HG03558 (cell line): ENCODE data around the gene KCNIP3.

Experiments used
- ATAC-seq: cut with Tn5 transposase; IDR thresholded peaks from one replicate; pipeline ENCODE4 v1.9.1; 2021; ENCODE audit warnings: moderate number of reproducible peaks; ENCODE audit not compliant: unreplicated experiment; ENCODE audit errors: extremely low read depth

The KCNIP3 gene

DNA sequence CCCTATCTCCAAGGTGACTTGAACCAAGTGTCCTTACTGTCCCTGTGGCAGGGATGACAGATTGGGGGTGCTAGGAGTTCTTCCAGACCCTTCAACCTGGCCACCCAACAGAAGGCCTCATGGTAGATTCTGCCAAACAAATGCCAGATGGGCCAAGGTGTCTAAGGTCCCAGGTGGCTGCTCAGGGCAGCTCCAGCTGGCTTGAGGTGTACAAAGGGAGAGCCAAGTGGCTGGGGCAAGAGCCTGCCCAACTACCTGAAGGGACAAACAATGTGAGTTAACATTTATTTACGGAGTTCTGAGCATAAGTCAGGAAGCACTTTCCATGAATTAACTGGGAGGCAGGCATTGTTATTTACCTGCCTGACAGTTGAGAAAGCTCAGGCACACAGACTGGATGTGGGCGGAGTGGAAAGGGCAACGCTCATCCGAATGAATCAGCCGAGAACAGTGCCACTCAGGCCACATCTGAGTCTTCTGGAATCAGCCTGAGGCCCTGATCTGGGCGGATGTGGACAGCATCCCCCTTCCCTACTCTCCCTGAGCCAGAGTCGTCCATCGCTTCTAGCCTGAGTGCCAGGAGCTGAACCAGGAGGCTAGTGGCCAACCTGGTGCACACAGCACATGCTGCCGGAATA lies 4.4 kb upstream of the KCNIP3 start:
- ATAC-seq = no peak

GRCh38 chr2:95294579-95295250 lies 2.4 kb upstream of the KCNIP3 start:
- ATAC-seq = no peak

DNA sequence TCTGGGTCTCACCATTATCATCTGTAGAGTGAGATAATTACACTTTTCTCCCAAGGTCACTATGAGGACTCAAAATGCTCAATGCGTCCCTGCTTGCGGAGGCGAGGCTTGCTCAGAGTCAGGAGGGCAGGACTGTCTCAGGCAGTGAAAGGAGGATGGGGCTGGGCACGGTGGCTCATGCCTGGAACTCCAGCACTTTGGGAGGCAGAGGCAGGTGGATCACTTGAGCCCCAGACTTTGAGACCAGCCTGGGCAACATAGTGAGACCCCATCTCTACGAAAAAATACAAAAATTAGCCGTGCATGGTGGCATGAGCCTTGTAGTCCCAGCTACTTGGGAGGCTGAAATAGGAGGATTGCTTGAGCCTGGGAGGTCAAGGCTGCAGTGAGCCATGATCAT lies 1.8 kb upstream of the KCNIP3 start:
- ATAC-seq = no peak

GRCh38 chr2:95296011-95296410 lies 1.1 kb upstream of the KCNIP3 start:
- ATAC-seq = no peak

DNA sequence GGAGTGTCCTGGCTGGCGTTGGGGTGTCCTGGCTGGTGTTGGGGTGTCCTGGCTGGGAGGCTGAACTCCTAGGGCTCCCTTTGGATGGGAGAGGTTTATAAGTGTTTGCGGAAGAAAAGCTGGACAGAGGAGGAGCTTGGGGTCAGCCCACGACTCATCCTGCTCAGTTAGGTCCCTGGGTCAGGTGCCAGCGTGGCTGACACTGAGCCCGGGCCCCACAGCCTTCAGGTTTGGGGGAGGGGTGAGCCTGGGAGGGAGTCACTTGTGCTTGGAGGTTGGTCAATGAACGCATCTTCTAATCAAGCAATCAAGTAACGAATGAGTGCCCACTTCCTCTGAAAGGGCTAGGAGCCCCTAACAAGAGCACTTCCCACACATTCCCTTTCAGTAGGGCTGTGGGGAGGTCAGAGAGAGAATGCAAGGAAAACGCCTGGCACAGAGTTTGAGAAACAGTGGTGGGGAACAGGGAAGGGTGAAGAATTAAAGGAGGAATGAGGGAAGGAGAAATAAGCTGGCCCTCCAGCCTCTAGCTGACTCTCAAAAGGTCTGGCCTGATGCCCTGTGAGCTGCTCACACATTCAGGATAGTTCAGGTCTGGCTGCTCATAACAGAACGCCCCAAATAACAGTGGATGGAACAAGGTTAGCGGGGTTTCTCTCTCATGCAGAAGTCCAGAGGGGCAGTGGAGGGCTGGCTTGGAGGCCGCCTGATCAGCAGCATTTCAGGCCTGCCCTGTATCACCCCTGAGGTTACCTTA lies 670 bp downstream of the KCNIP3 start:
- ATAC-seq = no peak

DNA sequence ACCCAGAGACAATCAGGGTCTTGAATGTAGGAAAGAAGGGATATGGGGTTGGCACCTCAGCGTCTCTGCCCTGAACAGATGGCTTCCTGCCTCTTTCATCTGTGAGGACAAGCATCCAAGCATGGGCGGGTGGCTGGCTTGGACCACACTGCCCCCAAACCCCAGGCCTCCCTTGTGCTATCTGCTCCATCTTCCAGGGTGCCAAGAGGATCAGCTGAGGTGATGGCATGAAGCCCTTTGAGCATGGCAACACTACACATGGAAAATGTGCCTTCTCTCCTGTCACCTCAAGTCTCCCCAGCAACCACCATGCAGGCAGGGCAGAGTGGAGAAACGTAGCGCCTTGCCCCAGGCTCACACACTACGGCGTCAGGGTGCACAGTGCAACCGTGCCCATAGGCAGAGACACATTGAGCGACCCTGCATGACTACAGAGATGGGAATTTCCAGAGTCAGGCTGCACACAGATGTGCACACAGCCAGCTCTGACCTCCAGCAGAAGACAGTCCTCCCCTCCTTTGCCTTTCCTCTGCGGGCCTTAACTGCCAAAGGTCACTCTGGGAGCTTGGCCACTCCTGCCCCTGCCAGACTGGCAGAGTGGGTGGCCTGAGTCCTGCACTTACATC lies 1.5 kb downstream of the KCNIP3 start:
- ATAC-seq = no peak

- no peak for ATAC-seq
Observed at GRCh38 chr2:95299961-95300360, 2.8 kb downstream of the KCNIP3 start.

GRCh38 chr2:95300450-95300849 lies 3.3 kb downstream of the KCNIP3 start:
- ATAC-seq = no peak

GRCh38 chr2:95301186-95301585 lies 4.0 kb downstream of the KCNIP3 start:
- no peak for ATAC-seq

GRCh38 chr2:95301876-95302641 lies 4.9 kb downstream of the KCNIP3 start:
- no peak for ATAC-seq

DNA sequence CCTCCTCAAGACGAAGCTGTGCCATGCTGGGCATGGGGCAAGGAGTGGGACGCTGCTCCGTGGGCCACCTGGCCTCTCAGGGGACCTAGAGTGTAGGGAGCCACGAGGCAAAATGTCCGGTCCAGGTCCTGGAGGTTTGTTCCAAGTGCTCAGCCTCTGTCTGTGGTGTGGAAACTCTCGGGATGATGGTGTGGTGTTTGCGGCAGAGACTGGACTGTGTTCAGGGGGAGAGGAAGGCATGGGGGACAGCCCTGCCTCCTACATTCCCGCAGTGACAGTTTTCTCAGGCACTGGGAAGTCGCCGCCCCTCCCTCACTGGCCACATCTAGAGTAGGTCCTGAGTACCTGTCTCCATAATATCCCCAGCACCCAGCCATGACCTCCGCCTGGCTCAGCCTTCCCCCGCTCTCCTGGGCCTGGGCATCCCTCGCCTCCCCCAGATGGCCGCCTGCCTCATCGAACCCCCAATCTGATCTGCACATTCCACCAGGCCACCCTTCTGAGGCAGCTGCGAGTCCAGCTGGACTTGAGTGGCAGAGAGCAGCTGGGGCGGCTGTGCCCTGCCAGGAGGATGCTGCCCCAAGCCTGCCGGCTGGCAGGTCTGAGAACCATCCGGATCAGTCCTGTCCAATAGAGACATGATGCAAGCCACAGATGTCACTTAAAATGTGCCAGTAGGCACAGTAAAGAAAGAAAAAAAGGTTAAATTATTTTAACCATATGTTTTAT lies 6.2 kb downstream of the KCNIP3 start:
- ATAC-seq = no peak

- ATAC-seq = no peak
Observed at GRCh38 chr2:95305380-95306061, 8.4 kb downstream of the KCNIP3 start.

GRCh38 chr2:95306336-95306895 lies 9.3 kb downstream of the KCNIP3 start:
- ATAC-seq = no peak

GRCh38 chr2:95307036-95307435 lies 9.9 kb downstream of the KCNIP3 start:
- no peak for ATAC-seq

DNA sequence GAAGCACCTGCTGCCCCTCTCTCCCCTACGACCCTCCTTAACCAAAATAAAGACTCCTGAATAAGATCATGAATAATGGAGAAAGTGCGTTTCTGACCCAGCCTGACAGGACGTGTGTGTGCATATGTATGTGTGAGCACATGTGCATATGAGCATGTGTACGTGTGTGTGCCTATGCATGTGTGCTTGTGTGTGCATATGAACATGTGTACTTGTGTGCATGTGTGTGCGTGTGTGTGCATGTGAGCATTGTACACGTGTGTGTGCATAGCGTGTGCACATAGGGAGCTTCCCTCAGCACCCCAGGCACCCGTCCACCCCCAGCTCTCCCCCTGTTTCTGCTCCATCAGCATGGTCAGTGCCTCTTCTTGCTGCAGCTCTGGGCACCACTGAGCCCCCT lies 10.7 kb downstream of the KCNIP3 start:
- ATAC-seq = no peak

DNA sequence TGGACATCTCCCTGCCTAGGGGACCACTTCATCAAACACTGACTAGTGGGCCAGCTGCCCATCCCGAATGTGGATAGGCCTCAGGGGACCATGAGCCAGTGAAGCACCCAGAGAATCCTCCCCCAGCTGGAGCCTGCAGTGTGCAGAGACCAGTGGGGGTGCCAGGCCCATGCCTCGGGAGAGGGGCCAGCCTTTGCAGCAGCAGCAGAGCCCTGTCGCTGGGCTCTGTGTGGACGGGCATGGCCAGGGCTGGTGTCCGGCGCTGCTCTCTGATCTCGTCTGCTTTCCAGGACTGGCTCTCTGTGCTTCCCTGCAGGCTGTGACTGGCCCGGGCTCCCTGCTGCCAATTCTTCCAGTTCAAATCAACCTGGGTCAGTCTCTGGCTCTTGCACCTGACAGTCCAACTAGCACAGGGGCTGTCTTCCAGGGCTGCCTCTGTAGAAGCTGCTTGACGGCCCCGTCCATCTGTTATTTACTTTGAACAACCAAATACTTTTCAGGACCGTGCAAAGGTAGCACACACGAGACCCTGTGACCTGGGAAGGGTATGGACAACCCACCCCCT lies 11.4 kb downstream of the KCNIP3 start:
- no peak for ATAC-seq

- ATAC-seq = no peak
Observed at GRCh38 chr2:95309599-95309998, 12.5 kb downstream of the KCNIP3 start.

GRCh38 chr2:95310216-95310615 lies 13.1 kb downstream of the KCNIP3 start:
- ATAC-seq = no peak
